SIG-M5 treated with dmso at 0.1 percent for 504 hours (cell line): ENCODE data around the gene ATG16L2.

Experiments used
- DNase-seq: peaks from one replicate; lab custom pipeline; 2025; ENCODE audit not compliant: unreplicated experiment; lab: John Stamatoyannopoulos, UW

Gene ATG16L2

DNA sequence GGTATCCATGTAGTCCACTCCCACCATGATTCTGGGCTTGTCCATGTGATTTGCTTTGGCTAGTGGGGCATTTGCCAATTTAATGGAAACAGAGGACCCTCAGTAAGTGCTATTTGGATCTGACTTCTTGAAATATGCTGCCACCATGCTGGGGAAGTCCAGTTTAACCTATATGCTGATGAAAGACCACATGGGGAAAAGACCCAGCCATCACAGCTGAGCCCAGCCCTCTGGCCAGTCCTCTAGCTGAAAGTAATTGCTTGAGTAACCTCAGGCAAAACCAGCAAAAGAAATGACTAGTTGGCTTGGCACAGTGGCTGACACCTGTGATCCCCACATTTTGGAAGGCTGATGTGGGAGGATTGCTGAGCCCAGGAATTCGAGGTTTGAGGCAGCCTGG lies 61.5 kb downstream of the ATG16L2 start:
- DNase-seq, result no peak

- DNase-seq, result no peak
Measured at GRCh38 chr11:72876147-72876546, 61.9 kb downstream of the ATG16L2 start.
